OCI-LY3 (cell line): ENCODE measurements around the gene FBXL13.
"Not testable (repeated sequence)": the region's sequence is repeated elsewhere in the genome, so short reads cannot be mapped to it uniquely, and the experiment has no call there.

Experiments used
- H2AFZ ChIP-seq: fragments of 200-600, 300-600 bp; shearing (Covaris generic); 2 replicates; pipeline ENCODE4 v1.6.0; 2014; ENCODE audit warnings: antibody characterized with exemption, low read depth, low read length
- H3K27ac ChIP-seq: fragments of 200-600, 300-600 bp; sonication (generic); 2 replicates; pipeline ENCODE4 v1.5.1; 2014; ENCODE audit warnings: mild to moderate bottlenecking, low read length, moderate library complexity, mixed read lengths
- H3K27me3 ChIP-seq: fragments of 200-600, 300-600 bp; sonication (generic); 2 replicates; pipeline ENCODE4 v1.6.1; 2014; ENCODE audit warnings: low read depth, low read length, mixed read lengths
- H3K36me3 ChIP-seq: fragments of 200-600, 300-600 bp; sonication (generic); replicated peaks from 2 replicates; pipeline ENCODE3; 2014; ENCODE audit warnings: low read depth, low read length, mixed read lengths
- H3K4me1 ChIP-seq: fragments of 300-600, 200-600 bp; sonication (generic); 2 replicates; pipeline ENCODE4 v1.6.1; 2014; ENCODE audit warnings: low read length, mixed read lengths
- H3K4me2 ChIP-seq: fragments of 200-600, 300-600 bp; sonication (generic); 2 replicates; pipeline ENCODE4 v1.6.1; 2014; ENCODE audit warnings: low read length, mixed read lengths
- H3K4me3 ChIP-seq: fragments of 300-600, 200-600 bp; sonication (generic); 2 replicates; pipeline ENCODE4 v1.5.1; 2014; ENCODE audit warnings: antibody characterized with exemption, mild to moderate bottlenecking, low read length, moderate library complexity
- H3K79me2 ChIP-seq: fragments of 300-600, 200-600 bp; shearing (Covaris generic); 2 replicates; pipeline ENCODE4 v1.6.1; 2014; ENCODE audit warnings: mild to moderate bottlenecking, low read length, mixed read lengths
- H3K9ac ChIP-seq: fragments of 300-600, 200-600 bp; shearing (Covaris generic); 2 replicates; pipeline ENCODE4 v1.6.0; 2014; ENCODE audit warnings: mild to moderate bottlenecking, low read length, moderate library complexity
- H3K9me3 ChIP-seq: fragments of 200-600, 300-600 bp; shearing (Covaris generic); 2 replicates; pipeline ENCODE4 v1.6.1; 2014; ENCODE audit warnings: low read length, mixed read lengths; ENCODE audit not compliant: insufficient read depth
- H4K20me1 ChIP-seq: fragments of 200-600, 300-600 bp; sonication (generic); 2 replicates; pipeline ENCODE4 v1.6.1; 2016; ENCODE audit warnings: low read length, mixed read lengths; ENCODE audit not compliant: insufficient read depth
- CTCF ChIP-seq: fragments of 200-600, 300-600 bp; sonication (generic); IDR thresholded peaks from 2 replicates; pipeline ENCODE4 v1.5.1; 2014; ENCODE audit warnings: antibody characterized with exemption, low read length, low read depth
- EZH2phosphoT487 ChIP-seq: fragments of 200-600 bp; shearing (Covaris generic); IDR thresholded peaks from 2 replicates; pipeline ENCODE4 v1.6.1; 2018; ENCODE audit warnings: antibody characterized with exemption, mixed run types, low read depth

The FBXL13 gene

GRCh38 chr7:102954359-102954758 lies 120.2 kb downstream of the FBXL13 start:
- not testable (repeated sequence) for H3K4me2 ChIP-seq, H3K27ac ChIP-seq, H3K9ac ChIP-seq, H2AFZ ChIP-seq, H3K27me3 ChIP-seq, H3K9me3 ChIP-seq, H3K4me3 ChIP-seq, H4K20me1 ChIP-seq, H3K36me3 ChIP-seq, H3K79me2 ChIP-seq, H3K4me1 ChIP-seq

DNA sequence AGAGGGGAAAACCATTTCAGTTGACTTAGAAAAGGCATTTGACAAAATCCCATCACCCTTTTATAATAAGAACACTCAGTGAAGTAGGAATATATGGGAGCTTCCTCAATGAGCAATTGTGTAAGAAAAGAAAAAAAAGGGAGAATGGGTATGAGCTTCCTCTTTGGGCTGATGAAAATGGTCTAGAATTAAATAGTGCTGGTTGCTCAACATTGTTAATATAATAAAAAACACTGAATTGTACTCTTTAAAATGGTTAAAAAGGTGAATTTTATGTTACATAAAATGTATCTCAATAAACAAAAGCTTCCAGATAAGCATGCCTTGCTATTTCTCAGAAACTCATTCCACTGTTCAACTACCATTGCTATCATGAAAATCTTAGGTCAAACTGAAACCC lies 121.2 kb downstream of the FBXL13 start:
- no peak overlapping the region for H2AFZ ChIP-seq
- no peak overlapping the region for H3K27ac ChIP-seq
- no peak overlapping the region for H3K4me3 ChIP-seq
- no peak overlapping the region for H3K9ac ChIP-seq
- H3K27me3 ChIP-seq, result no peaks in the 10 kb centered on the region
- no peaks in the 10 kb centered on the region for H3K4me1 ChIP-seq
- H4K20me1 ChIP-seq, result no peaks in the 10 kb centered on the region
- no peak for TF ChIP-seq CTCF
- TF ChIP-seq EZH2phosphoT487, result no peak
- no peak overlapping the region for H3K4me2 ChIP-seq
- no peaks in the 10 kb centered on the region for H3K79me2 ChIP-seq
- H3K9me3 ChIP-seq, result no peaks in the 10 kb centered on the region
- H3K36me3 ChIP-seq, result no peaks in the 10 kb centered on the region

GRCh38 chr7:102951839-102952238 lies 122.8 kb downstream of the FBXL13 start:
- Histone ChIP-seq H4K20me1 (no peaks in the 10 kb centered on the region), H3K4me3 (no peak overlapping the region), H3K4me2 (no peak overlapping the region), H3K27me3 (no peaks in the 10 kb centered on the region), H3K9ac (no peak overlapping the region), H3K27ac (no peak overlapping the region), H3K9me3 (no peaks in the 10 kb centered on the region), H2AFZ (no peak overlapping the region), H3K4me1 (no peaks in the 10 kb centered on the region), H3K79me2 (no peaks in the 10 kb centered on the region), H3K36me3 (no peaks in the 10 kb centered on the region)
- TF ChIP-seq EZH2phosphoT487, result no peak
- TF ChIP-seq CTCF, result no peak

DNA sequence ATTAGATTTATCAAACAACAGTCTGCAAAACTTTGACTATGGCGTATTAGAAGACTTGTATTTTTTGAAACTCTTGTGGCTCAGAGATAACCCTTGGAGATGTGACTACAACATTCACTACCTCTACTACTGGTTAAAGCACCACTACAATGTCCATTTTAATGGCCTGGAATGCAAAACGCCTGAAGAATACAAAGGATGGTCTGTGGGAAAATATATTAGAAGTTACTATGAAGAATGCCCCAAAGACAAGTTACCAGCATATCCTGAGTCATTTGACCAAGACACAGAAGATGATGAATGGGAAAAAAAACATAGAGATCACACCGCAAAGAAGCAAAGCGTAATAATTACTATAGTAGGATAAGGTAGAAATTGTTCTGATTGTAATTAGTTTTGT lies 130.4 kb downstream of the FBXL13 start:
- no peak for TF ChIP-seq EZH2phosphoT487
- no peak for TF ChIP-seq CTCF
- Histone ChIP-seq H3K27ac (no peak overlapping the region), H3K4me3 (no peak overlapping the region), H3K79me2 (no peaks in the 10 kb centered on the region), H3K9ac (no peak overlapping the region), H3K4me2 (no peak overlapping the region), H4K20me1 (no peaks in the 10 kb centered on the region), H3K4me1 (peaks cover 16% of the 10 kb centered on the region), H3K9me3 (no peaks in the 10 kb centered on the region), H2AFZ (no peak overlapping the region), H3K36me3 (no peaks in the 10 kb centered on the region), H3K27me3 (no peaks in the 10 kb centered on the region)
